GM19455 (cell line): ENCODE data around the gene PPP3CA.

Experiments
- ATAC-seq: cut with Tn5 transposase; IDR thresholded peaks from one replicate; pipeline ENCODE4 v1.9.1; 2021; ENCODE audit not compliant: unreplicated experiment

The PPP3CA gene

GRCh38 chr4:101332424-101332823 is 14.9 kb downstream of the PPP3CA start:
- no peak for ATAC-seq

- no peak for ATAC-seq
Measured at GRCh38 chr4:101331017-101331416, 16.3 kb downstream of the PPP3CA start.

GRCh38 chr4:101329592-101329991 is 17.7 kb downstream of the PPP3CA start:
- ATAC-seq = no peak

GRCh38 chr4:101328063-101328602 is 19.2 kb downstream of the PPP3CA start:
- ATAC-seq = peak; percentile 97

GRCh38 chr4:101326576-101326975 is 20.8 kb downstream of the PPP3CA start:
- no peak for ATAC-seq

- ATAC-seq = no peak
Measured at GRCh38 chr4:101322743-101323142, 24.6 kb downstream of the PPP3CA start.

GRCh38 chr4:101321481-101322042 is 25.8 kb downstream of the PPP3CA start:
- no peak for ATAC-seq

GRCh38 chr4:101315786-101316185 is 31.5 kb downstream of the PPP3CA start:
- ATAC-seq = no peak

- no peak for ATAC-seq
Measured at GRCh38 chr4:101315041-101315440, 32.3 kb downstream of the PPP3CA start.

GRCh38 chr4:101309925-101310324 is 37.4 kb downstream of the PPP3CA start:
- ATAC-seq = no peak

- ATAC-seq = no peak
Measured at GRCh38 chr4:101307899-101308298, 39.4 kb downstream of the PPP3CA start.

- ATAC-seq = peak; percentile 17
Measured at GRCh38 chr4:101306764-101307615, 40.3 kb downstream of the PPP3CA start.

- ATAC-seq = peak; percentile 71
Measured at GRCh38 chr4:101306225-101306624, 41.1 kb downstream of the PPP3CA start.

- ATAC-seq = no peak
Measured at GRCh38 chr4:101304916-101305315, 42.4 kb downstream of the PPP3CA start.

- ATAC-seq = no peak
Measured at GRCh38 chr4:101299899-101300540, 47.3 kb downstream of the PPP3CA start.

GRCh38 chr4:101299021-101299420 is 48.3 kb downstream of the PPP3CA start:
- ATAC-seq = no peak

GRCh38 chr4:101295691-101296090 is 51.6 kb downstream of the PPP3CA start:
- ATAC-seq = no peak

GRCh38 chr4:101294597-101294996 is 52.7 kb downstream of the PPP3CA start:
- ATAC-seq = no peak

- no peak for ATAC-seq
Measured at GRCh38 chr4:101292901-101293300, 54.4 kb downstream of the PPP3CA start.

- ATAC-seq = no peak
Measured at GRCh38 chr4:101292214-101292613, 55.1 kb downstream of the PPP3CA start.

- no peak for ATAC-seq
Measured at GRCh38 chr4:101291198-101291597, 56.1 kb downstream of the PPP3CA start.

- ATAC-seq = no peak
Measured at GRCh38 chr4:101290654-101291053, 56.7 kb downstream of the PPP3CA start.
